HG03571 (cell line): Measurements from ENCODE around the gene OR1J4.
"Not testable (repeated sequence)": the region's sequence is repeated elsewhere in the genome, so short reads cannot be mapped to it uniquely, and the experiment has no call there.

Source experiments
- ATAC-seq: cut with Tn5 transposase; IDR thresholded peaks from one replicate; pipeline ENCODE4 v1.9.1; 2021; ENCODE audit not compliant: unreplicated experiment

Gene OR1J4

GRCh38 chr9:122518841-122519240, at the start of gene OR1J4:
Gene OR1J4, plus strand, starts transcription at chr9:122519141. Its CDS starts 0 bp downstream, at chr9:122519141.
- ATAC-seq = no peak

- no peak for ATAC-seq
Measured at GRCh38 chr9:122474561-122474960, 44.4 kb upstream of the OR1J4 start.

GRCh38 chr9:122475717-122476116, 43.2 kb upstream of the OR1J4 start:
- ATAC-seq = no peak

- no peak for ATAC-seq
Measured at GRCh38 chr9:122477346-122477745, 41.6 kb upstream of the OR1J4 start.

- no peak for ATAC-seq
Measured at GRCh38 chr9:122477826-122478225, 41.1 kb upstream of the OR1J4 start, which contains the start of gene OR1J1. Gene OR1J1, minus strand, starts transcription at chr9:122477926. Its CDS starts 0 bp downstream, at chr9:122477926.

GRCh38 chr9:122479062-122479461, 39.9 kb upstream of the OR1J4 start:
- no peak for ATAC-seq

- ATAC-seq = no peak
Measured at GRCh38 chr9:122498883-122499288, 20.1 kb upstream of the OR1J4 start.

- ATAC-seq = no peak
Measured at GRCh38 chr9:122506964-122507363, 12.0 kb upstream of the OR1J4 start.

GRCh38 chr9:122510502-122510901, 8.4 kb upstream of the OR1J4 start, which contains the start of gene OR1J2:
Gene OR1J2, plus strand, starts transcription at chr9:122510802. Its CDS starts 0 bp downstream, at chr9:122510802.
- no peak for ATAC-seq

- no peak for ATAC-seq
Measured at GRCh38 chr9:122518226-122518625, 715 bp upstream of the OR1J4 start.

GRCh38 chr9:122519376-122519775, 435 bp downstream of the OR1J4 start:
- no peak for ATAC-seq

- no peak for ATAC-seq
Measured at GRCh38 chr9:122526602-122527001, 7.7 kb downstream of the OR1J4 start.

- no peak for ATAC-seq
Measured at GRCh38 chr9:122527193-122527592, 8.3 kb downstream of the OR1J4 start, which contains the start of gene OR1N1. Gene OR1N1, minus strand, starts transcription at chr9:122527293. Its CDS starts 0 bp downstream, at chr9:122527293.

- not testable (repeated sequence) for ATAC-seq
Measured at GRCh38 chr9:122531157-122531556, 12.2 kb downstream of the OR1J4 start.

GRCh38 chr9:122536134-122536533, 17.2 kb downstream of the OR1J4 start:
- ATAC-seq = no peak

- not testable (repeated sequence) for ATAC-seq
Measured at GRCh38 chr9:122537066-122537465, 18.1 kb downstream of the OR1J4 start.

GRCh38 chr9:122538757-122539156, 19.8 kb downstream of the OR1J4 start:
- ATAC-seq = no peak

GRCh38 chr9:122546196-122546595, 27.3 kb downstream of the OR1J4 start:
- ATAC-seq = no peak

GRCh38 chr9:122551371-122551770, 32.4 kb downstream of the OR1J4 start:
- ATAC-seq = no peak

GRCh38 chr9:122552812-122553211, 33.9 kb downstream of the OR1J4 start, which contains the start of gene OR1N2:
Gene OR1N2, plus strand, starts transcription at chr9:122553112. Its CDS starts 100 bp downstream, at chr9:122553212.
- no peak for ATAC-seq

- ATAC-seq = no peak
Measured at GRCh38 chr9:122561446-122561845, 42.5 kb downstream of the OR1J4 start.

- no peak for ATAC-seq
Measured at GRCh38 chr9:122562134-122562760, 43.3 kb downstream of the OR1J4 start.

- no peak for ATAC-seq
Measured at GRCh38 chr9:122567901-122568300, 49.0 kb downstream of the OR1J4 start.
